Measurements from ENCODE around the gene SPATS2L.

The SPATS2L gene

GRCh38 chr2:200506679-200507078, 200.2 kb downstream of the SPATS2L start:
- DNase-seq (ENCODE audit: low spot score), result no peak

DNA sequence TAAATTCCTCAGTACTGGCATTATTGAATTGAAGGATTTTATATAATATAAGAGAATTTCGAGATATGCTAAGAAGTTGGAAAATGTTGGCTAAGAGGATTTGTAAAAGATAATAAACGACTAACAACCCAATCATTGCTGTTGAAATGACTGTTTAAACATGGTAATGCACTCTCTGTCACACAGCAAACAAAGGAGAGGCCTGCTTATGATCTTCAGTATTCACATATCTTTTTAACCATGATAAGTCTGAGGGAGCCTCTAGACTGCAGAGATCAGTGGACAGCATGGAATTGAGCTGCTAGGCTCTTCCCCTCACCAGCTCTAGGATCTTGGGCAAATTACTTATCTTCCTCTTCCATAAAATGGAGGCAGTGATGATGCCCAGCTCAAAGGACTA, 200.7 kb downstream of the SPATS2L start:
- no peak for DNase-seq (ENCODE audit: low spot score)

DNA sequence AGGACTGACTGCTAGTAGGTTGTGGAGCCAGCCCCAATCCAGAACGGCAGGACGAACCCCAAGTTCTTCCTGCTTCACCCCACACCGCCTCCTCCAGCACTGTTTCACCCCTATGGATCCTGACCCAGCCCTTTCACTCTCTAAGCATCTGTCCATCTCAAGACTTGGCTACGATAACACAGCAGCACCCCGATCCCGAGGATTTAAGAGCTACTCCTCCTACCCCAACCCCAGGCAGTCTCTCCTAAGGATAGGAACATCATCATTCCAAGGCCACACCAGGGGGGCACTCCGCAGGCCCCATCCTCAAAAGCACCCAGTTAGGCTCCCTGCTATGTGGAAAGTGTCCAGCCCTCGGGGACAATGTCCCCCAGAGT, 202.7 kb downstream of the SPATS2L start:
- peak; percentile 44 for DNase-seq (ENCODE audit: low spot score)

GRCh38 chr2:200509612-200510433, 203.3 kb downstream of the SPATS2L start, which contains the start of gene KCTD18:
Gene KCTD18 (minus strand): TSS chr2:200510068. CDS start chr2:200507016, 3,052 bp downstream.
- DNase-seq (ENCODE audit: low spot score), result peak; percentile 99

- DNase-seq (ENCODE audit: low spot score), result no peak
Observed at GRCh38 chr2:200515155-200515554, 208.7 kb downstream of the SPATS2L start.

DNA sequence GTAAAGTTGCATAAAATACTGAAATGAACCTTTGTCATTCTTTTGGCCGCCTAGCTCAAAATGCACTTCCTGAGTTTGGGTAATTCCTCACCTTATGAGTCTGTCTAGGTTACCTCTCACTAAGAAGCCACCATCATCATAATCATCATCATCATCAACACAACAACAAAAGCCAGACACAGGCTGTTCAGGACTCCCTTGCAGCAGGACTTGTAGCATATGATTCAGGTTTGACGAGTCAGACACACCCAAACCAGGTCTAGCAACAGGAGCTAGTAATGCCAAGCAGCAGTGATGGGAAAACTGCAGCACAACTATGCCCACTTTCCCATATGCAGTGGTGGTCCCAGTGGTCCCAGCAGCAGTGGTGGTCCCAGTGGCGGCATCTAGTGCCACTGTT, 216.7 kb downstream of the SPATS2L start:
- no peak for DNase-seq (ENCODE audit: low spot score)

DNA sequence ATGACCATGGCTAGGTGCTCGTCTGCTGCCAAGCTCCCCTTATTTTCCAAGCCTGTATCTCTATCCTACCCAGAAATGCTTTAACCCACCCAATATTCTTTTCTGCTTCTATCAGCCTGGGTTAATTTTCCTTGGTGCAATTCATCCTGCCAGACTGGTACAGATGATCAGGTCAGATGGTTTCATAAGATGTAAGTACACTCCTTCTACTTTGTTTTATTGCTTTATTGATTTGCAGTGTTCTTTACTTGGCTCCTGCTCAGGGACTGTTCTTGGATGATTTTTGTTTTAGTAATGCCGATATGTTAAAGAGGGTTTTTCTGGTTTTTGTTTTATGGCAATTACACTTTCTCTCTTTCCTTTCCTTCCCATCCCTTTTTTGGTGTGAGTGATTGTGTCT, 217.1 kb downstream of the SPATS2L start:
- no peak for DNase-seq (ENCODE audit: low spot score)

DNA sequence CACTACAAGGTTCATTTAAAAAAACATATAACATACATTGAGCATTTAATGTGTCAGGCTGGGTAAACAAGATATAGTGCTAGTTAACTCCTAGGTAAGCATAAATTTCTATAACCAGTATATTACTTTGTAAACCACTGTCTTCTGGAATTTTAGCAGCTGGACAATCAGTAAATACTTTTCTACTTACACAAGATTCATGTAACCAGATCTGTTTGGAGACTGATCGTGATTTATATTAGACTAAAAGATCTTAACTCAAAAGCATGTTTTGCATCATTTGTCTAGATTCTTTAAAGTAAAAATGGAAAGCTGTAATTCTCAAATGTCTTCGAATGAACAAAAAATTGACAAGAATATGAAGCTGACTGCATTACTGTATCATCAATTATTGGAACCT, 218.6 kb downstream of the SPATS2L start:
- no peak for DNase-seq (ENCODE audit: low spot score)

GRCh38 chr2:200525551-200525881, 219.0 kb downstream of the SPATS2L start:
- no peak for DNase-seq (ENCODE audit: low spot score)

DNA sequence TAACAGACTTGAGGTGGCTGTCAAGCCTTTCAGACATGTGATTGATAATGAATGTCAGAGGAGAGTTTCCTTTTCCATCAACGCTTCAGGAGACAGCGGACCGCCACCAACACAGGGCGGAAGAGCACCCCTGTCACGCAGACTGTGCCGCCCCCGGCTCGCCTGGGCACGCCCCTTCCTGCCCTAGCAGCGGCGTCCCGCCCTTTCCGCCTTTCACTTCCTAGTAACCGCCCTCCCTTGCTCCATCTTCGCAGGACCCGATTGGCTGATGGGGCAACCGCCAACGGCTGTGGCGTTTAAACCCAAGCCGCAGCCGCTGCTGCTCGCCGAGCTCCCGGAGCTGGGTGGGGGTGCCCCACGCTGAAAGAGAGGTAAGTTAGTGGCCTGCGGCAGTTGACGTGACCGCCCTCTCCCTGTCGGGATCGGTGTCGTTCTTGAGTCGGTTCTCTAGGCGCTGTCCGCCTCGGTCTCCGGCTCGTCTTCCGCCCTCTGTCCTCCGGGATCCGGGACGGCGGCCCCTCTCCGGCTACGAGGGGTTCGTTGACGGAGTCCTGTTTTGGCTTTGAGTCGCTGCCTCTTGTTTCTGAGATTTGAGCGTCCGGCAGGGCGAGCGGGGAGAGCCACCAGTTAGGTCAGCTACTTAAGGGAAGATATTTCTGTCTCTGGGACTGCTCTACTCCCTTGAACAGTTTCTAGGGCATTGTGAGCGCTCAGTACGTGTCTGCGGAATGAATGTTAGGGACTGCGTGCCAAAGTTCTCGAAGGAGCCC, 219.6 kb downstream of the SPATS2L start, which contains the start of gene SGO2:
Gene SGO2, plus strand, starts transcription at position 326 of the 770 bp plus-strand sequence. CDS start 6,769 bp downstream, outside the sequence.
- peak; percentile 98 for DNase-seq (ENCODE audit: low spot score)

- DNase-seq (ENCODE audit: low spot score), result no peak
Observed at GRCh38 chr2:200528228-200528627, 221.7 kb downstream of the SPATS2L start.
